Testis (tissue), 3 donors: Measurements from ENCODE around the gene MEGF10. TPM values are rescaled to one million over a fixed set of nuclear protein-coding genes. Genes with fewer than 3 reads are reported as not detected.
"Not testable (repeated sequence)": the region's sequence is repeated elsewhere in the genome, so short reads cannot be mapped to it uniquely, and the experiment has no call there.

Experiments used
- DNase-seq: peaks from one replicate; pipeline ENCODE4 v3.0.0-alpha.2; 2019
- H3K27ac ChIP-seq, 2 donors: fragments of 200-600 bp; sonication (generic); one replicate each; pipeline ENCODE4 v1.5.1; 2019
- H3K27me3 ChIP-seq: fragments of 200-600 bp; sonication (generic); one replicate; pipeline ENCODE4 v1.5.1; 2019
- H3K36me3 ChIP-seq: fragments of 200-600 bp; sonication (generic); one replicate; pipeline ENCODE4 v1.5.1; 2017; ENCODE audit warnings: low read depth; ENCODE audit errors: missing control alignments
- H3K4me1 ChIP-seq: fragments of 200-600 bp; sonication (generic); one replicate; pipeline ENCODE4 v1.5.1; 2019
- H3K4me3 ChIP-seq, 2 donors: fragments of 200-600 bp; sonication (generic); one replicate each; pipeline ENCODE4 v1.5.1; 2017 to 2019
- H3K9me3 ChIP-seq: fragments of 200-600 bp; sonication (generic); one replicate; pipeline ENCODE4 v1.5.1; 2017
- CTCF ChIP-seq, 3 experiments: fragments of 450-650 bp in 2 of 3; fragments of 200-600 bp in 1 of 3; sonication (generic) in 1 of 3; IDR thresholded peaks; one replicate each; pipeline ENCODE4 v1.5.1; 2016 to 2019; ENCODE audit warnings: antibody characterized with exemption in 3 of 3, mild to moderate bottlenecking in 2 of 3, moderate library complexity in 1 of 3
- POLR2A ChIP-seq: fragments of 450-650 bp; IDR thresholded peaks from one replicate; pipeline ENCODE4 v1.6.1; 2017; ENCODE audit warnings: antibody characterized with exemption, mild to moderate bottlenecking, moderate library complexity
- WGBS, 2 donors: methylation state at CpG; one replicate each; pipeline ENCODE4 v1.1.5; 2018; 5-methylcytosine and 5-hydroxymethylcytosine counted together
- intact Hi-C: fragments of 100-400 bp; cut with DNase I; formaldehyde crosslinking; loops from one replicate; pipeline ENCODE4 v1.15.1; 2023; ENCODE audit warnings: low total_unique reads
- polyA plus RNA-seq: library from polyadenylated mRNA; stranded (reverse); fragments of 350-450 nt; fragmentation: Illumina TruSeq; extraction: RNeasy Lipid Tissue Mini Kit (QIAGEN cat#74804); gene quantifications from one replicate; pipeline ENCODE4 v1.2.3, GENCODE V29; 2014; ENCODE audit warnings: low read depth, low replicate concordance; ENCODE audit not compliant: insufficient read depth
- total RNA-seq, 2 donors: library from RNA; depleted of rRNA; stranded (reverse); fragments of >200 nt; gene quantifications; one replicate each; pipeline ENCODE4 v1.2.3, GENCODE V29; 2016

MEGF10 gene
- total and polyA plus RNA-seq, 3 donors from 2014 or later = 2.4 to 5.1 (median 4.6) TPM

- Histone ChIP-seq H3K27ac (no peak overlapping the region), H3K4me3 (no peak overlapping the region), H3K9me3 (no peaks in the 10 kb centered on the region), H3K36me3 (no peaks in the 10 kb centered on the region), H3K4me1 (no peaks in the 10 kb centered on the region), H3K27me3 (no peaks in the 10 kb centered on the region)
- 85 to 92% methylated on average over 3 of the region's 3 CpGs for WGBS, 2 donors
- no peak for DNase-seq
- TF ChIP-seq POLR2A = no peak
- TF ChIP-seq CTCF (IDR thresholded peaks at IDR 0.05) = no peak
- intact Hi-C loops = no loop called here
Measured at GRCh38 chr5:127260686-127261085, 29.9 kb upstream of the MEGF10 start.

GRCh38 chr5:127265473-127265872 lies 25.1 kb upstream of the MEGF10 start:
- DNase-seq, H3K27me3 ChIP-seq, H3K4me1 ChIP-seq, H3K4me3 ChIP-seq, H3K27ac ChIP-seq, H3K9me3 ChIP-seq, H3K36me3 ChIP-seq, intact Hi-C loops: not testable (repeated sequence)
- 100% methylated on average over 1 of the region's 1 CpG for WGBS, 2 donors

- intact Hi-C loops, H3K27ac ChIP-seq, H3K9me3 ChIP-seq, H3K27me3 ChIP-seq, H3K4me1 ChIP-seq, DNase-seq, H3K36me3 ChIP-seq, H3K4me3 ChIP-seq: not testable (repeated sequence)
- 77 to 82% methylated on average over 9 of the region's 9 CpGs for WGBS, 2 donors
Measured at GRCh38 chr5:127268342-127268741, 22.3 kb upstream of the MEGF10 start.

- H3K4me1 ChIP-seq, H3K4me3 ChIP-seq, H3K9me3 ChIP-seq, H3K27me3 ChIP-seq, intact Hi-C loops, DNase-seq, H3K36me3 ChIP-seq, H3K27ac ChIP-seq: not testable (repeated sequence)
- WGBS, 2 donors = 92 to 93% methylated on average over 4 of the region's 4 CpGs
Measured at GRCh38 chr5:127270713-127271112, 19.9 kb upstream of the MEGF10 start.

GRCh38 chr5:127275641-127276193 lies 14.9 kb upstream of the MEGF10 start:
- H3K36me3 ChIP-seq = no peaks in the 10 kb centered on the region
- no peak for DNase-seq
- no peak for TF ChIP-seq CTCF (IDR thresholded peaks at IDR 0.05)
- no peak for TF ChIP-seq POLR2A

GRCh38 chr5:127280491-127281220 lies 9.9 kb upstream of the MEGF10 start:
- Histone ChIP-seq H3K36me3 (no peaks in the 10 kb centered on the region), H3K9me3 (no peaks in the 10 kb centered on the region), H3K4me1 (no peaks in the 10 kb centered on the region), H3K27me3 (no peaks in the 10 kb centered on the region), H3K27ac (no peak overlapping the region), H3K4me3 (no peak overlapping the region)
- 54 to 55% methylated on average over 11 of the region's 11 CpGs for WGBS, 2 donors
- DNase-seq = no peak
- TF ChIP-seq POLR2A = no peak
- no peak for TF ChIP-seq CTCF (IDR thresholded peaks at IDR 0.05)
- intact Hi-C loops = no loop called here

More at GRCh38 chr5:127275641-127276193, 14.9 kb upstream of the MEGF10 start:
- intact Hi-C loops = no loop called here
- H3K4me3 ChIP-seq = no peak overlapping the region
- no peaks in the 10 kb centered on the region for H3K4me1 ChIP-seq
- whole genome bisulfite sequencing, 2 donors = 71 to 88% methylated on average over 2 of the region's 2 CpGs
- H3K9me3 ChIP-seq = no peaks in the 10 kb centered on the region
- no peaks in the 10 kb centered on the region for H3K27me3 ChIP-seq
- H3K27ac ChIP-seq = no peak overlapping the region
